Measurements from ENCODE around the gene ZFHX2. TPM values are rescaled to one million over a fixed set of nuclear protein-coding genes. Genes with fewer than 3 reads are reported as not detected.
"Not testable (repeated sequence)": the region's sequence is repeated elsewhere in the genome, so short reads cannot be mapped to it uniquely, and the experiment has no call there.

ZFHX2 gene
- total RNA-seq, 1 experiment from 2014 or later, result 3.7 TPM

- H3K9me3 Mint-ChIP-seq (ENCODE audit: low read depth, unreplicated experiment), result no peaks in the 10 kb centered on the region
- TF ChIP-seq CTCF (IDR thresholded peaks at IDR 0.05; ENCODE audit: unreplicated experiment), result no peak
- H3K4me3 Mint-ChIP-seq (ENCODE audit: low read depth, unreplicated experiment), result no peak overlapping the region
- no peak overlapping the region for H3K27ac Mint-ChIP-seq (ENCODE audit: unreplicated experiment)
- CTCF ChIA-PET, result interaction anchor here (2.2 kb wide), 1 partner anchor 321 kb away, joined by 43 read pairs; no protein-coding TSS in a partner anchor
- no TSS peak for BruUV-seq (replicated peaks)
- no peak for DNase-seq
- H3K4me1 Mint-ChIP-seq (ENCODE audit: low read depth, unreplicated experiment), result peaks cover 7% of the 10 kb centered on the region
- intact Hi-C loops (cut with micrococcal nuclease; ENCODE audit: unreplicated experiment), result no loop called here
- no peaks in the 10 kb centered on the region for H3K36me3 Mint-ChIP-seq (ENCODE audit: insufficient read depth, unreplicated experiment)
- H3K27me3 Mint-ChIP-seq (ENCODE audit: unreplicated experiment), result peaks cover 14% of the 10 kb centered on the region
Measured at GRCh38 chr14:23590198-23590597, 38.6 kb upstream of the ZFHX2 start.

- Mint-ChIP-seq H3K4me1 (ENCODE audit: low read depth, unreplicated experiment) (peaks cover 7% of the 10 kb centered on the region), H3K27ac (ENCODE audit: unreplicated experiment) (no peak overlapping the region), H3K4me3 (ENCODE audit: low read depth, unreplicated experiment) (no peak overlapping the region), H3K36me3 (ENCODE audit: insufficient read depth, unreplicated experiment) (no peaks in the 10 kb centered on the region), H3K9me3 (ENCODE audit: low read depth, unreplicated experiment) (no peaks in the 10 kb centered on the region), H3K27me3 (ENCODE audit: unreplicated experiment) (peaks cover 14% of the 10 kb centered on the region)
- no peak for TF ChIP-seq CTCF (IDR thresholded peaks at IDR 0.05; ENCODE audit: unreplicated experiment)
- DNase-seq, result no peak
- no TSS peak for BruUV-seq (replicated peaks)
- CTCF ChIA-PET, result interaction anchor here (0.7 to 2.2 kb wide), 7 partner anchors 21 to 341 kb away, joined by 3 to 43 read pairs (median 8); no protein-coding TSS in a partner anchor
- intact Hi-C loops (cut with micrococcal nuclease; ENCODE audit: unreplicated experiment), result loop anchor here (1.0 to 5.0 kb wide), 5 partner anchors 78 to 365 kb away; no protein-coding TSS in a partner anchor
Measured at GRCh38 chr14:23589606-23590005, 38.0 kb upstream of the ZFHX2 start.

- H3K9me3 Mint-ChIP-seq (ENCODE audit: low read depth, unreplicated experiment), result no peaks in the 10 kb centered on the region
- CTCF ChIA-PET, result interaction anchor here (0.6 to 2.2 kb wide), 8 partner anchors 16 to 342 kb away, joined by 3 to 43 read pairs (median 8); no protein-coding TSS in a partner anchor
- peak; percentile 69 for TF ChIP-seq CTCF (IDR thresholded peaks at IDR 0.05; ENCODE audit: unreplicated experiment)
- no peak overlapping the region for H3K4me3 Mint-ChIP-seq (ENCODE audit: low read depth, unreplicated experiment)
- peak; percentile 91 for DNase-seq
- intact Hi-C loops (cut with micrococcal nuclease; ENCODE audit: unreplicated experiment), result loop anchor here (1.0 to 5.0 kb wide), 5 partner anchors 78 to 365 kb away; no protein-coding TSS in a partner anchor
- BruUV-seq (replicated peaks), result no TSS peak
- H3K27me3 Mint-ChIP-seq (ENCODE audit: unreplicated experiment), result peaks cover 14% of the 10 kb centered on the region
- peaks cover 7% of the 10 kb centered on the region for H3K4me1 Mint-ChIP-seq (ENCODE audit: low read depth, unreplicated experiment)
- no peaks in the 10 kb centered on the region for H3K36me3 Mint-ChIP-seq (ENCODE audit: insufficient read depth, unreplicated experiment)
- H3K27ac Mint-ChIP-seq (ENCODE audit: unreplicated experiment), result no peak overlapping the region
Measured at GRCh38 chr14:23588884-23589598, 37.5 kb upstream of the ZFHX2 start.

GRCh38 chr14:23584527-23585203, 33.1 kb upstream of the ZFHX2 start:
- H3K36me3 Mint-ChIP-seq (ENCODE audit: insufficient read depth, unreplicated experiment); H3K27ac Mint-ChIP-seq (ENCODE audit: unreplicated experiment); H3K4me1 Mint-ChIP-seq (ENCODE audit: low read depth, unreplicated experiment); DNase-seq; H3K9me3 Mint-ChIP-seq (ENCODE audit: low read depth, unreplicated experiment); BruUV-seq (replicated peaks); CTCF ChIA-PET; H3K4me3 Mint-ChIP-seq (ENCODE audit: low read depth, unreplicated experiment): not testable (repeated sequence)
- H3K27me3 Mint-ChIP-seq (ENCODE audit: unreplicated experiment), result peaks cover 39% of the 10 kb centered on the region
- intact Hi-C loops (cut with micrococcal nuclease; ENCODE audit: unreplicated experiment), result loop anchor here (5.0 kb wide), 3 partner anchors 83 to 343 kb away; no protein-coding TSS in a partner anchor

- DNase-seq; CTCF ChIA-PET; H3K4me1 Mint-ChIP-seq (ENCODE audit: low read depth, unreplicated experiment); H3K36me3 Mint-ChIP-seq (ENCODE audit: insufficient read depth, unreplicated experiment); H3K4me3 Mint-ChIP-seq (ENCODE audit: low read depth, unreplicated experiment); H3K9me3 Mint-ChIP-seq (ENCODE audit: low read depth, unreplicated experiment); BruUV-seq (replicated peaks); H3K27ac Mint-ChIP-seq (ENCODE audit: unreplicated experiment); intact Hi-C loops (cut with micrococcal nuclease; ENCODE audit: unreplicated experiment): not testable (repeated sequence)
- H3K27me3 Mint-ChIP-seq (ENCODE audit: unreplicated experiment), result peaks cover 47% of the 10 kb centered on the region
Measured at GRCh38 chr14:23583761-23584526, 32.4 kb upstream of the ZFHX2 start.
